H1 (cell line): ENCODE data around the gene ARHGAP42. TPM values are rescaled to one million over a fixed set of nuclear protein-coding genes. Genes with fewer than 3 reads are reported as not detected.

Experiments
- EZH2 ChIP-seq: fragments of 200-600 bp; sonication (generic); IDR thresholded peaks from 2 replicates; pipeline ENCODE4 v1.7.1; 2012; ENCODE audit warnings: low read depth, mild to moderate bottlenecking, moderate library complexity, low read length, inconsistent platforms; ENCODE audit not compliant: severe bottlenecking
- FOSL1 ChIP-seq: IDR thresholded peaks from 2 replicates; pipeline ENCODE4 v1.6.1; 2011; ENCODE audit warnings: mild to moderate bottlenecking, low read depth, low read length, moderate library complexity; ENCODE audit not compliant: insufficient read depth
- SAP30 ChIP-seq: fragments of 300-600 bp; sonication (generic); IDR thresholded peaks from 2 replicates; pipeline ENCODE4 v1.7.1; 2012; ENCODE audit warnings: low read length, moderate library complexity, mild to moderate bottlenecking, inconsistent platforms; ENCODE audit not compliant: insufficient read depth, insufficient replicate concordance
- SRF ChIP-seq: IDR thresholded peaks from 2 replicates; pipeline ENCODE4 v1.6.1; 2011; ENCODE audit warnings: mild to moderate bottlenecking, low read depth, low read length, moderate library complexity
- ZNF274 ChIP-seq: IDR thresholded peaks from 2 replicates; pipeline ENCODE4 v1.7.0; 2012; ENCODE audit warnings: low read length, borderline replicate concordance; ENCODE audit errors: extremely low read depth
- polyA plus RNA-seq, 7 experiments: library from polyadenylated mRNA; depleted of rRNA in 3 of 7; stranded (reverse) in 5 of 7; unstranded in 2 of 7; fragments of >200 nt in 5 of 7; fragments of 200-250 nt in 2 of 7; gene quantifications; 1 replicate in 5 of 7; 2 replicates in 1 of 7; 4 replicates in 1 of 7; pipeline versions ENCODE4 v1.2.1 to v1.2.3, GENCODE V29; 2011 to 2013; ENCODE audit warnings: missing spikeins in 2 of 7, mixed read lengths in 2 of 7
- total RNA-seq: library from RNA; stranded (reverse); fragmentation: NEBNext Ultra II Directional; extraction: Animal tissue kit (Norgen Biotek cat#: 25700); gene quantifications from 2 replicates; pipeline ENCODE4 v1.2.1, GENCODE V29; 2021
- TF ChIP-seq, protein P1 (sequence below): fragments of 300-600 bp; sonication (generic); IDR thresholded peaks from 2 replicates; pipeline ENCODE4 v1.7.1; 2012; ENCODE audit warnings: low read length, moderate library complexity, mild to moderate bottlenecking, inconsistent platforms; ENCODE audit not compliant: insufficient replicate concordance

ARHGAP42 gene
- total and polyA plus RNA-seq, 2 of the 8 experiments (the other 6 are each of a cell fraction or from before 2014, with no cell fraction given) = 22.2 to 33.5 TPM

GRCh38 chr11:100788561-100789295 is 101.6 kb downstream of the ARHGAP42 start (continued):
- TF ChIP-seq, protein P1, sequence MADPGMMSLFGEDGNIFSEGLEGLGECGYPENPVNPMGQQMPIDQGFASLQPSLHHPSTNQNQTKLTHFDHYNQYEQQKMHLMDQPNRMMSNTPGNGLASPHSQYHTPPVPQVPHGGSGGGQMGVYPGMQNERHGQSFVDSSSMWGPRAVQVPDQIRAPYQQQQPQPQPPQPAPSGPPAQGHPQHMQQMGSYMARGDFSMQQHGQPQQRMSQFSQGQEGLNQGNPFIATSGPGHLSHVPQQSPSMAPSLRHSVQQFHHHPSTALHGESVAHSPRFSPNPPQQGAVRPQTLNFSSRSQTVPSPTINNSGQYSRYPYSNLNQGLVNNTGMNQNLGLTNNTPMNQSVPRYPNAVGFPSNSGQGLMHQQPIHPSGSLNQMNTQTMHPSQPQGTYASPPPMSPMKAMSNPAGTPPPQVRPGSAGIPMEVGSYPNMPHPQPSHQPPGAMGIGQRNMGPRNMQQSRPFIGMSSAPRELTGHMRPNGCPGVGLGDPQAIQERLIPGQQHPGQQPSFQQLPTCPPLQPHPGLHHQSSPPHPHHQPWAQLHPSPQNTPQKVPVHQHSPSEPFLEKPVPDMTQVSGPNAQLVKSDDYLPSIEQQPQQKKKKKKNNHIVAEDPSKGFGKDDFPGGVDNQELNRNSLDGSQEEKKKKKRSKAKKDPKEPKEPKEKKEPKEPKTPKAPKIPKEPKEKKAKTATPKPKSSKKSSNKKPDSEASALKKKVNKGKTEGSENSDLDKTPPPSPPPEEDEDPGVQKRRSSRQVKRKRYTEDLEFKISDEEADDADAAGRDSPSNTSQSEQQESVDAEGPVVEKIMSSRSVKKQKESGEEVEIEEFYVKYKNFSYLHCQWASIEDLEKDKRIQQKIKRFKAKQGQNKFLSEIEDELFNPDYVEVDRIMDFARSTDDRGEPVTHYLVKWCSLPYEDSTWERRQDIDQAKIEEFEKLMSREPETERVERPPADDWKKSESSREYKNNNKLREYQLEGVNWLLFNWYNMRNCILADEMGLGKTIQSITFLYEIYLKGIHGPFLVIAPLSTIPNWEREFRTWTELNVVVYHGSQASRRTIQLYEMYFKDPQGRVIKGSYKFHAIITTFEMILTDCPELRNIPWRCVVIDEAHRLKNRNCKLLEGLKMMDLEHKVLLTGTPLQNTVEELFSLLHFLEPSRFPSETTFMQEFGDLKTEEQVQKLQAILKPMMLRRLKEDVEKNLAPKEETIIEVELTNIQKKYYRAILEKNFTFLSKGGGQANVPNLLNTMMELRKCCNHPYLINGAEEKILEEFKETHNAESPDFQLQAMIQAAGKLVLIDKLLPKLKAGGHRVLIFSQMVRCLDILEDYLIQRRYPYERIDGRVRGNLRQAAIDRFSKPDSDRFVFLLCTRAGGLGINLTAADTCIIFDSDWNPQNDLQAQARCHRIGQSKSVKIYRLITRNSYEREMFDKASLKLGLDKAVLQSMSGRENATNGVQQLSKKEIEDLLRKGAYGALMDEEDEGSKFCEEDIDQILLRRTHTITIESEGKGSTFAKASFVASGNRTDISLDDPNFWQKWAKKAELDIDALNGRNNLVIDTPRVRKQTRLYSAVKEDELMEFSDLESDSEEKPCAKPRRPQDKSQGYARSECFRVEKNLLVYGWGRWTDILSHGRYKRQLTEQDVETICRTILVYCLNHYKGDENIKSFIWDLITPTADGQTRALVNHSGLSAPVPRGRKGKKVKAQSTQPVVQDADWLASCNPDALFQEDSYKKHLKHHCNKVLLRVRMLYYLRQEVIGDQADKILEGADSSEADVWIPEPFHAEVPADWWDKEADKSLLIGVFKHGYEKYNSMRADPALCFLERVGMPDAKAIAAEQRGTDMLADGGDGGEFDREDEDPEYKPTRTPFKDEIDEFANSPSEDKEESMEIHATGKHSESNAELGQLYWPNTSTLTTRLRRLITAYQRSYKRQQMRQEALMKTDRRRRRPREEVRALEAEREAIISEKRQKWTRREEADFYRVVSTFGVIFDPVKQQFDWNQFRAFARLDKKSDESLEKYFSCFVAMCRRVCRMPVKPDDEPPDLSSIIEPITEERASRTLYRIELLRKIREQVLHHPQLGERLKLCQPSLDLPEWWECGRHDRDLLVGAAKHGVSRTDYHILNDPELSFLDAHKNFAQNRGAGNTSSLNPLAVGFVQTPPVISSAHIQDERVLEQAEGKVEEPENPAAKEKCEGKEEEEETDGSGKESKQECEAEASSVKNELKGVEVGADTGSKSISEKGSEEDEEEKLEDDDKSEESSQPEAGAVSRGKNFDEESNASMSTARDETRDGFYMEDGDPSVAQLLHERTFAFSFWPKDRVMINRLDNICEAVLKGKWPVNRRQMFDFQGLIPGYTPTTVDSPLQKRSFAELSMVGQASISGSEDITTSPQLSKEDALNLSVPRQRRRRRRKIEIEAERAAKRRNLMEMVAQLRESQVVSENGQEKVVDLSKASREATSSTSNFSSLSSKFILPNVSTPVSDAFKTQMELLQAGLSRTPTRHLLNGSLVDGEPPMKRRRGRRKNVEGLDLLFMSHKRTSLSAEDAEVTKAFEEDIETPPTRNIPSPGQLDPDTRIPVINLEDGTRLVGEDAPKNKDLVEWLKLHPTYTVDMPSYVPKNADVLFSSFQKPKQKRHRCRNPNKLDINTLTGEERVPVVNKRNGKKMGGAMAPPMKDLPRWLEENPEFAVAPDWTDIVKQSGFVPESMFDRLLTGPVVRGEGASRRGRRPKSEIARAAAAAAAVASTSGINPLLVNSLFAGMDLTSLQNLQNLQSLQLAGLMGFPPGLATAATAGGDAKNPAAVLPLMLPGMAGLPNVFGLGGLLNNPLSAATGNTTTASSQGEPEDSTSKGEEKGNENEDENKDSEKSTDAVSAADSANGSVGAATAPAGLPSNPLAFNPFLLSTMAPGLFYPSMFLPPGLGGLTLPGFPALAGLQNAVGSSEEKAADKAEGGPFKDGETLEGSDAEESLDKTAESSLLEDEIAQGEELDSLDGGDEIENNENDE = no peak
- TF ChIP-seq ZNF274 = no peak
- TF ChIP-seq EZH2 = no peak
- TF ChIP-seq FOSL1 = no peak
- TF ChIP-seq SAP30 = no peak
- TF ChIP-seq SRF = no peak
